HG03442 (cell line): ENCODE results near the gene ATAD2B.

Source experiments
- ATAC-seq: cut with Tn5 transposase; IDR thresholded peaks from one replicate; pipeline ENCODE4 v1.9.1; 2021; ENCODE audit warnings: mild to moderate bottlenecking, moderate library complexity; ENCODE audit not compliant: unreplicated experiment

Gene ATAD2B

GRCh38 chr2:23915327-23915726, 11.6 kb downstream of the ATAD2B start:
- ATAC-seq: no peak

- no peak for ATAC-seq
Measured at GRCh38 chr2:23912054-23912453, 14.9 kb downstream of the ATAD2B start.

- ATAC-seq: no peak
Measured at GRCh38 chr2:23905155-23905554, 21.8 kb downstream of the ATAD2B start.

DNA sequence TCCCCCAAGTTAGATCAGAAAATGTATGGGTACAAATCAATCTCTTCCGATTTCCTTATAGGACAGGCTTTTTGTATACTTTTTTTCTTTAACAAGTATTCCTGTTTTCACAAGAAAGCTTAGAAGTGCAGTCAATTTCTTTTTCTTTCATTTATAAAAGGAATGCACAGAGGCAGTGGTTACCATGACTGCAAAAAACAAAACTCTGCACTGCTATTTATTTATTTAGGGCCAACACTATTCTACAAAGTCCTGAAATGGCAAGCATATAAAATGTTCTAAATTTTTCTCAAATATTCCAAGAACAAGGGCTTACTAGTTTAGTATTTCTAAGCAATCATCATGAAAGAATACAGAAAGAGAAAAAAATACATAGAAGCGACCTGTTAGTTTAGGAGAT, 22.2 kb downstream of the ATAD2B start:
- ATAC-seq: no peak

- no peak for ATAC-seq
Measured at GRCh38 chr2:23904215-23904614, 22.7 kb downstream of the ATAD2B start.

DNA sequence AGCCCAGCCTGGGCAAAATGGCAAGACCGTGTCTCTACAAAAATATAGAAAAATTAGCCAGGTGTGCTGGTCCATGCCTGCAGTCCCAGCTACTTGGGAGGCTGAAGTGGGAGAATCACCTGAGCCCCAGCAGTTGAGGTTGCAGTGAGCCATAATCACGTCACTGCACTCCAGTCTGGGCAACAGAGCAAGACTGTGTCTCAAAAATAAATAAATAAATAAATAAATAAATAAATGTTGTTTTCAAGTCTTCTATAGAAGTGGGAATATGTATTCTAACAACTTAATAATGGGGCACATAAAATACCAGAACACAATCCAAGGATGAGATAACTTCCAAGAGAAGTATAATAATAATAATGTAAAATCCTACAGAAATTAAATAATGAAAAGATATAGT, 23.9 kb downstream of the ATAD2B start:
- ATAC-seq: no peak

- no peak for ATAC-seq
Measured at GRCh38 chr2:23901966-23902846, 24.7 kb downstream of the ATAD2B start.

DNA sequence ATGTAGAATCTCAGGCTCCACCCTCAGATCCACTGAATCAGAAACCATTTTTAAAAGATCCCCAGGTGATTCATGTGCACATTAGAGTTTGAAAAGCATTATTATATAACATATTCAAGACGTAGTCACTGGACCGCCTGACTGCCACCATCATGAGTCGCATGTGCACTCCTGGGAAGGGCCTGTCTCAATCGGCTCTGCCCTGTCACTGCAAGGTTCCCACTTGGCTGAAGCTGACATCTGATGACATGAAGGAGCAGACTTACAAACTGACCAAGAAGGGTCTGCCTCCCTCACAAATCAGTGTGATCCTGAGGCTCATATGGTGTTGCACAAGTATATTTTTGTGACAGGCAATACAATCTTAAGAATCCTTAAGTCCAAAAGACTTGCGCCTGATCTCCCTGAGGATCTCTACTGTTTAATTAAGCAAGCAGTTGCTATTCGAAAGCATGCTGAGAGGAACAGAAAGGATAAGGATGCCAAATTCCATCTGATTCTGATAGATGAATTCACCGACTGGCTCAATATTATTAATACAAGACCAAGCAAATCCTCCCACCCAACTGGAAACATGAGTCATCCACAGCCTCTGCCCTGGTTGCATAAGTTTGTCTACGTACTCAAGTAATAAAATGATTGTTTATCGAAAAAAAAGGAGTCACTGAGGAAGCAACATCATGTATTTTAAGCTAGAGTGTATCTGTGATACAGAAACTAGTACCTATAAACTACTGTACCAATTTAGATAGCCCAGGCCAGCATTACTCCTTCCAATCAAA, 26.2 kb downstream of the ATAD2B start:
- no peak for ATAC-seq

- ATAC-seq: no peak
Measured at GRCh38 chr2:23900133-23900532, 26.8 kb downstream of the ATAD2B start.

DNA sequence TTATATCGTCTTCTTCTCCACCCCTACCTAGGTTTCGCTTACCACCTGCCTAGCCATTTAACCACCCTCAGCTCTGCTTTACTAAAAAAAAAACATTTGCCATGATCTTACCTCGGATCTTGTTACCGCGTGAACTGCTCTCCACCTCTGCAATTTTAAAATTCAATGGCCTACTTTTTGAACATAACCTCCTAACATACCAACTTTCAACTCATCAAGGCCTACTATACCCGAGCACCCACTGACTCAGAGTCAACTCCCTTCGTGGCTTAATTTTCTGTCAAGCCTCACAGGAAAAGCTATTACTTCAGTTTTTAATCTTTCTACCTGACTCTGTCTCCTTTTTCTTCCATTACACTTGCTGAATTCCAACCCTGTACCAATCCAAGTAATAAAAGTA, 55.7 kb downstream of the ATAD2B start:
- no peak for ATAC-seq

DNA sequence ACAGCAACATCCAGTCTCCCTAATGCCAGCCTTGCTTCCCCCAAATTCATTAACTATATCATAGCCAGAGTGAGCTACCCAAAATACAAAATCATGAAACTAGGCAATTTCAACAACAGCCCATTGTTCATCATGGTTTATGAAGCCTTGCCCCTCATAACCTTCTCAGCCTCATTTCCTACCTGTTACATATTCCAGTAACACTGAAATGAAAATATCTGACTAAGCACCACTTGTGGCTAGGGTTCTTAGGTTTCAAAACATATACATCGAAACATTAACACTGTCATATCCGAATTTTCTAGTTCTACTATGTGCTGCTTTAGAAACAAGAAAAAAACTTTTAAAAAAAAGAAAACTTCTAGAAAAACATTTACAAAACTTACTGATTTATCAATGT, 59.5 kb downstream of the ATAD2B start:
- no peak for ATAC-seq

GRCh38 chr2:23862716-23863426, 64.1 kb downstream of the ATAD2B start:
- ATAC-seq: no peak

DNA sequence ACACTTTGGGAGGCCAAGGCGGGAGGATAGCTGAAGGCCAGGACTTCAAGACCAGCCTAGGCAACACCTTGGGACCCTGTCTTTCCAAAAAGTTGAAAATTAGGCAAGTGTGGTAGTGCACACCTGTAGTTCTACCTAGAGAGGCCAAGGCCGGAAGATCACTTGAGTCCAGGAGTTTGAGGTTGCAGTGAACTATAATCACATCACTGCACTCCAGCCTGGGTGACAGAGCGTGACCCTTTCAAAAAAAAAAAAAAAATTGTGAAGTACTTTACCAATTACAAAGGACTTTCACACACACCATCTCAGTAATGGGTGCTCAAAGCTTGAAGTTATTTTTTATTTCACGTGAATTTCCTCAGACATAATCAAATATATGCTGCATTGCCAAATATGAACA, 65.0 kb downstream of the ATAD2B start:
- ATAC-seq: no peak

DNA sequence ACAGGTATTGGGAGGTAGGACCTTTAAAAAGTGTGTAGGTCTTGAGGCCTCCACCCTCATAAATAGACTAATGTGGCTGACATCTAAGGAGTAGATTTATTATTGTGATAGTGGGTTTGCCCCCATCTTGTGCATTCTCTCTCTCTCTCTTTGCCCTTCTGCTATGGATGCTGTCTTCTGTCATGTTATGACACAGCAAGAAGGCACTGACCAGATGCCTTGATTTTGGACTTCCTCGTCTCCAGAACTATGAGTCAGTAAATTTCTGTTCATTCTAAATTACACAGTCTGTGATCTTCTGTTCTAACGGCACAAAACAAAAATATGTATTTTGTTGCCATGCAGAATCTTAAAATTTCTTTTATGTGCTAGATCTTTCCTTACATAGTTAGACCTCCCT, 66.9 kb downstream of the ATAD2B start:
- no peak for ATAC-seq

DNA sequence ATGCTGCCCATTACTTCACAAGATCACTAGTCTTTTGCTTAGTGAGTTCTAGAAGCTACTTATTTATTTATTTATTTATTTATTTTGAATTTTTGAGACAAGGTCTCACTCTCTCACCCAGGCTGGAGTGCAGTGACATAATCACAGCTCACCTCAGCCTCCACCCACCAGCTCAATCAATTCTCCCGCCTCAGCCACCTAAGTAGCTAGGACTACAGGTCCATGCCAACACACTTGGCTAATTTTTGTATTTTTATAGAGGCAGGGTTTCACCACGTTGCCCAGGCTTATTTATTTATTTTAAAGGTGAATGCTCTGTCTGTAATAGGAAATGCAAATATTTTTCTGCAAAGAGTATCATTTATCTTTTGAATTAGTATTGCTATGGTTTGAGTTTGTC, 67.7 kb downstream of the ATAD2B start:
- ATAC-seq: no peak

- ATAC-seq: peak; percentile 85
Measured at GRCh38 chr2:23850564-23851256, 76.2 kb downstream of the ATAD2B start.

GRCh38 chr2:23844905-23845304, 82.0 kb downstream of the ATAD2B start:
- no peak for ATAC-seq

DNA sequence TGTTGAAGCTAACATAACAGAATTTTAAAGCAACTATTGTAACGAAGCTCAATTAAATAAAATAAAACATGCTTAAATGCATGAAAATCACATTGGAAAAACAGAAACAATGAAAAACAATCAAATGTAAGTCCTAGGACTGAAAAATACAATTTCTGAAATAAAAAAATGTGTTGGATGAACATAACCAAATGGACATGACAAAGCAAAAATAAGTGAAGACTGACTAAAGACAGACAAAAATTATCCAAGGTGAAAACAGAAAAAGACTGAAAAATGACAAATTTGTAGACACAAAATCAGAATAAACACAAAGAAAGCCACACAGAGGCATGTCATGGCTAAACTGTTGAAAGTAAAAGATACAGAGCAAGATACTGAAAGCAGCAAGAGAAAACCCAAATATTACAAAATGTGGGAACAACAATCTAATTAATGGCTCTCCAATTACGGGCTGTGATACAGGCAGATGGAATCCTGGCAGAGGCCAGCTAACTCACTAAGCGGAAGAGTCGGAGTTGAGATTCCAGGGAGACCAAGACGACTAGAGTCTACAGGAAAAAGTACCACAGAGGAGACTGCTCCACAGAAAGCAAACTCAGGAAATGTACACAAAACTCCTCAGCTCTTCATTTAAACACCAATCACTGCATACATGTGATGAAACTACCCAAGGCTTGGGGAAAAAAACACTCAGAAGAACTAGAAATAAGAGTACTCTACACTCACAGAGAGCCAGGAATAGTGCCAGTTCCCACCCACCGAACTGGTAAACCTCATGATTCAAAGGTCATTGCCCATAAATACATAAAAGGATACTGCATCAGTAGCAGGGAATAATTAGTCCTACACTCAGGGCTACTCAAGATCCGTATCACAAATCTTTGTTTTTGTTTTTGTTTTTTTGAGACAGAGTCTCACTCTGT, 83.6 kb downstream of the ATAD2B start:
- no peak for ATAC-seq

GRCh38 chr2:23839919-23840578, 86.9 kb downstream of the ATAD2B start:
- ATAC-seq: no peak
